ENCODE data around the gene GRIA3. TPM values are rescaled to one million over a fixed set of nuclear protein-coding genes. Genes with fewer than 3 reads are reported as not detected.

GRIA3 gene
- total RNA-seq, 1 experiment from 2014 or later, result 1.4 TPM

- Histone ChIP-seq H3K23ac (ENCODE audit: insufficient read length, low read depth, low read length) (no peak overlapping the region), H3K9me3 (ENCODE audit: control insufficient read depth, low read depth, low read length) (peaks cover 35% of the 10 kb centered on the region), H2BK12ac (ENCODE audit: insufficient read length, low read depth, low read length) (no peak overlapping the region), H3K27me3 (ENCODE audit: insufficient read depth, low read length) (no peaks in the 10 kb centered on the region), H3K4me1 (ENCODE audit: insufficient read depth, low read length) (no peaks in the 10 kb centered on the region), H3T11ph (ENCODE audit: low read length) (no peak overlapping the region), H2AFZ (ENCODE audit: low read length) (no peak overlapping the region), H4K8ac (replicated peaks; ENCODE audit: insufficient read length, low read depth, low read length) (no peak overlapping the region), H3K4me2 (ENCODE audit: insufficient read depth, insufficient read length, low read length) (no peak overlapping the region), H2AK5ac (ENCODE audit: insufficient read length, low read length) (no peak overlapping the region), H3K14ac (ENCODE audit: insufficient read depth, low read length) (no peak overlapping the region), H3K9ac (ENCODE audit: extremely low read depth, insufficient read length, low read length) (no peak overlapping the region), H3K56ac (ENCODE audit: insufficient read length, low read depth, low read length) (no peak overlapping the region), H3K27ac (ENCODE audit: insufficient read length, low read depth, low read length) (no peak overlapping the region), H3K79me1 (ENCODE audit: insufficient read depth, low read depth, low read length, poor library complexity, severe bottlenecking) (no peaks in the 10 kb centered on the region), H4K91ac (ENCODE audit: insufficient read length, low read depth, low read length) (no peak overlapping the region), H4K5ac (ENCODE audit: insufficient read length, low read depth, low read length) (no peak overlapping the region), H2BK5ac (ENCODE audit: insufficient read length, low read length) (no peak overlapping the region), H2BK20ac (ENCODE audit: low read depth, low read length, poor library complexity, severe bottlenecking) (no peak overlapping the region), H3K79me2 (ENCODE audit: insufficient read depth, low read length) (no peaks in the 10 kb centered on the region), H2BK15ac (ENCODE audit: low read depth, low read length) (no peak overlapping the region), H3K18ac (ENCODE audit: insufficient read length, low read depth, low read length) (no peak overlapping the region), H3K23me2 (ENCODE audit: insufficient read length, low read depth, low read length, poor library complexity, severe bottlenecking) (no peaks in the 10 kb centered on the region), H4K20me1 (ENCODE audit: control insufficient read depth, insufficient read depth, insufficient read length) (no peaks in the 10 kb centered on the region), H3K4ac (ENCODE audit: low read depth, low read length) (no peak overlapping the region), H2BK120ac (ENCODE audit: low read depth, low read length, poor library complexity, severe bottlenecking) (no peak overlapping the region)
- Mint-ChIP-seq H3K27me3 (ENCODE audit: low read depth) (no peaks in the 10 kb centered on the region), H3K4me1 (peaks cover 4 to 7% of the 10 kb centered on the region in 2 experiments; a peak in 3 of 4 replicates), H3K4me3 (no peak overlapping the region; a peak in 1 of 5 replicates), H3K27ac (no peak overlapping the region), H3K9me3 (peaks cover 0 to 57% of the 10 kb centered on the region in 2 experiments; a peak in 2 of 5 replicates), H3K36me3 (ENCODE audit: insufficient read depth in 1 of 3, low read depth in 3 of 3) (no peaks in the 10 kb centered on the region; a peak in 1 of 7 replicates)
- no peak for DNase-seq
- no peak for TF ChIP-seq CTCF (conservative IDR thresholded peaks at IDR 0.05)
- no CpG with 5 or more reads among the region's 3 CpGs for WGBS (ENCODE audit: extremely low coverage, insufficient read length, low lambda C conversion rate)
These were observed 12.3 kb upstream of the GRIA3 start for GRCh38 chrX:123171781-123172180.

All from H9 (cell line).